Thyroid gland (tissue), 4 donors: ENCODE measurements around the gene ACADVL.

Source experiments
- CTCF ChIP-seq, 6 experiments: fragments of 200-600 bp in 3 of 6; fragments of 450-650 bp in 3 of 6; sonication (generic) in 3 of 6; IDR thresholded peaks; one replicate each; pipeline ENCODE4 v1.5.1; 2016 to 2019; ENCODE audit warnings: antibody characterized with exemption in 6 of 6, mild to moderate bottlenecking in 2 of 6, inconsistent platforms in 1 of 6, moderate library complexity in 1 of 6
- POLR2A ChIP-seq, 2 donors: fragments of 450-650 bp; IDR thresholded peaks; one replicate each; pipeline ENCODE4 v1.6.1; 2017; ENCODE audit warnings: antibody characterized with exemption in 2 of 2, mild to moderate bottlenecking in 2 of 2, moderate library complexity in 1 of 2

GRCh38 chr17:7229504-7229903 lies 9.8 kb downstream of the ACADVL start:
- TF ChIP-seq CTCF (IDR thresholded peaks at IDR 0.05) (no peak), POLR2A (IDR thresholded peaks at IDR 0.05) (no peak)
